H54 (cell line): ENCODE data around the gene TMEM114.

Source experiments
- DNase-seq: peaks from one replicate; pipeline ENCODE4 v3.0.0; 2011; ENCODE audit warnings: low spot score, mixed read lengths; ENCODE audit not compliant: insufficient read length
- FAIRE-seq: peaks from 3 replicates; lab custom pipeline; 2011; peaks lifted over from hg19 to GRCh38; lab: Jason Lieb, UNC
- POLR2A ChIP-seq: IDR thresholded peaks from 2 replicates; pipeline ENCODE4 v1.6.1; 2011; ENCODE audit warnings: low read depth, mild to moderate bottlenecking, low read length

The TMEM114 gene

DNA sequence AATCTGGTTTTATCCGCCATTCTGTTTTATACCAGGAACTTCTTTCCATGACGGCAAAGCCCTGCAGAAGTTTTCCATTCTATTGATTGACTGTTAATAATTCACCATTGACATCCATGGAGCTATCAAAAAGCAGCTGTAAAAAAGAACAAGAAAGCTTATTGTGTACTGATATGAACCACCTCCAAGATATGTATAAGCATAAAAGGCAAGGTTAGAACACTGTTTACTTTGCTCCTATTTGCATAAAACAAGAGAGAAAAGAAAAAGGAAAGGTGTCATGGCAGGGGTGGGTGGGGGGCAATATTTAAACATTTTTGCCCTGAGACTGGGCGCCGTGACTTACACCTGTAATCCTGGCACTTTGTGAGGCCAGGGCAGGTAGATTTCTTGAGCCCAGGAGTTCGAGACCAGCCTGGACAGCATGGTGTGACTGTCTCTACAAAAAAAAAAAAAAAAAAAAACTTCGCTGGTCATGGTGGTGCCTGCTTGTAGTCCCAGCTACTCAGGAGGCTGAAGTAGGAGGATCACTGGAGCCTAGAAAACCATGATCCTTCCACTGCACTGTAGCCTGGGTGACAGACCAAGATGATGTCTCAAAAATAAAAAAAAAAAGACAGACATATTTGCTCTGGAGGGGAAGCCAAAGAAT is 52.5 kb downstream of the TMEM114 start:
- DNase-seq (no peak), FAIRE-seq (no peak)
- TF ChIP-seq POLR2A: no peak

DNA sequence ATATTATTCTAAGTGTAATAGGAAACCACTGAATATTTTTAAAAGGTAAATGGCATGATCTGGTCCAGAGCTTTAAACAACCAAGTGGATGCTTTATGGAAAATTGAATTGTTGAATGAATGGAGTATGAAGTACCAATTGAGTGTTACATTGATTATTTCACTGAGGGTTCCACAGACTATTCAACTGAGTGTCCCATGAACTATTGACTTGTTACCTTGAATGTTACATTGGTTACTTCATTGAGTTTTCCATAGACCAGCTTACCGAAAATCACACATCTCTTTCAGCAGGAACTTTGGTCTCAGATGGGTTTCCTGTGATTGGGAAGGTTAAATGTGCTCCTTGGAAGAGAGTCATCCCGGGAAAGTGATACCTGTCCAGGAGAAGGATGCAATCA is 56.8 kb downstream of the TMEM114 start:
- DNase-seq: no peak
- FAIRE-seq: no peak
- TF ChIP-seq POLR2A: no peak

DNA sequence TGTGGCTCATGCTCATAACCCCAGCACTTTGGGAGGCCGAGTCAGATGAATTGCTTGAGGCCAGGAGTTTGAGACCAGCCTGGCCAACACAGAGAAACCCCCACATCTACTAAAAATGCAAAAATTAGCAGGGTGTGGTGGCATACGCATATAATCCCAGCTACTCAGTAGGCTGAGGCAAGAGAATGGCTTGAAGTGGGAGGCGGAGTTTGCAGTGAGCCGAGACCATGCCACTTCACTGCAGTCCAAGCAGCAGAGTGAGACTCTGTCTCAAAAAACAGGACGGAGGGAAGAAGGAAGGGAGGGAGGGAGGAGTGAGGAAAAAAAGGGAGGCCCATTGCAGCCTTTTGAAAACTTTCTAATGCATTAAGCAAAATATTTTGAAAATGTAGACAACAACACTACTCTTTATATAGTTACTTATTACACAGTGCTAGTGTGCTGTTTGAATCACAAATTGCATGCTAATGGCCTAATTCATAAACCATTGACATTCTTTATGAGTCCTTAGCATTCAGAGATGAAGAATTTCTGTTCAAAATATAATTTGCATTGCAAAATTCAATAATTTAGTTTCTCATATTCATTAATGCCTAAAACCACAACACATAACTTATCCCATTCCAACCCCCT is 59.4 kb downstream of the TMEM114 start:
- FAIRE-seq: no peak
- no peak for TF ChIP-seq POLR2A
- DNase-seq: no peak

DNA sequence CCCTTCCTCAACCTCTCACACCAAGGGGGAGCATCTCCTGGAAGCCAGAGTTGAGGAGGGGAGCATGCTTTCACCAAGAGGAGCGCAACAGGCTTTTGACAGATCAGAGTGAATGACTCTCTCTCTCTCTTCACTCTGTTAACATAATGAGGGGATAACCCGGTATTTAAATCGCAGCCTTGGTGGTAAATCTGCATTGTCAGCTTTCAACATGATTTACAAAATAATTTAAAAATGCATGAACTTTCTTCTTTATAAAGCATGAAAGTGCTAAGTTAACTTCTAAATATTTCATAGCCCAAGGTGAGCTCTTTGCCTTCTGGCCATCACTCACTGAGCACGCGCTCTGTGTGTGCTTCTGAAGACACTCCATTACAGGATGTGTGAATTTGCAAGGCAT is 61.8 kb downstream of the TMEM114 start:
- no peak for DNase-seq
- TF ChIP-seq POLR2A: no peak
- no peak for FAIRE-seq

DNA sequence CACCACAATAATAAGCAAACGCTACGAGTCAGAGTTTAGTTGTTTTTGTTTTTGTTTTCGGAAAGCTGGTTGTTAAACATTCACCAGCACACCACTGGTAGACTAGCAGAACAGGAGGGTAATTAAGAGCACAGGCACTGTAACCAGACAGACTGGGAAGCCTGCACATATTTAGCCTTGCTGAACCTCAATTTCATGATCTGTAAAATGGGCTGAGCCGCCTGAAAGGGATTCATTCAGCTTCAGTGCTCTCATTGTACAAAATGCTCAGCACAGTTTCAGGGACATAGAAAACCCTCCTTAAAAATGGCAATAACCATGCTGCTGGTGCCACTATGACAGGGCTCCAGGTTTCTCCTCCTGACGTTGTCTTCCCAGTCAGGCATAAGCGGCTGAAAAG is 66.4 kb downstream of the TMEM114 start:
- no peak for TF ChIP-seq POLR2A
- no peak for DNase-seq
- no peak for FAIRE-seq

DNA sequence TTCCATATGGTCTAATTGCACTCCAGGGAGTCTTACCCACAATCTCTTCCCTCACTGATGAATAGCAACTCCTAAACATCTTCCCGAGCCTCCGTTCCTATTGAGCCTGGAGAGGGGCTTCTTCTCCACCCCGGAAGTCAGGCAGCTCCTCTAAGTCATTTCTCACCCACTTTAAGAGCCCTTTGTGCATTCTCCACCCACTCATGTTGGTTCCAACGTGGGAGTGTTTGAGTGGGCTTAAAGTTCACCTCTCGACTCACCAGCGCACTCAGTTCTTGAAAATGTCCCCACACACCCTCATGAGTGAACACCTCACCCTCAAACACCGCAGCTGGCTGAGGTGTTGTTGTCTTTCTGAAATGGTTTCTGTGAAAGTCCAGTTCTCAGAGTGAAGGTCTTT is 67.6 kb downstream of the TMEM114 start:
- TF ChIP-seq POLR2A: no peak
- FAIRE-seq: no peak
- no peak for DNase-seq

DNA sequence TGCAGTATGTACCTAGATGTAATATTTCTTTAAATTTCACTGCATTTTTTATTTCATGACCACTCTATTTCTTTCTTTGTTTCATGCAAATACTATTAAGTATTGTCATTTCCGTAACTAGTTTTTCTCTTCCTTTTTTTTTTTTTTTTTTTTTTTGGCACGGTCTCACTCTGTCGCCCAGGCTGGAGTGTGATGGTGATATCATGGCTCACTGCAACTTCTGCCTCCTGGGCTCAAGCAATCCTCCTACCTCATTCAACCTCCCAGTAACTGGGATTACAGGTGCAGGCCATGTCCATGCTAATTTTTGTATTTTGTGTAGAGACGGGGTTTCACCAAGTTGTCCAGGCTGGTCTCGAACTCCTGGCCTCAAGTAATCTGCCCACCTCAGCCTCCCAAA is 70.7 kb downstream of the TMEM114 start:
- DNase-seq (no peak), FAIRE-seq (no peak)
- no peak for TF ChIP-seq POLR2A
